HG03175 (cell line): Measurements from ENCODE around the gene SRGN.

Source experiments
- ATAC-seq: cut with Tn5 transposase; IDR thresholded peaks from one replicate; pipeline ENCODE4 v1.9.1; 2021; ENCODE audit warnings: mild to moderate bottlenecking, moderate library complexity; ENCODE audit not compliant: unreplicated experiment

The SRGN gene

DNA sequence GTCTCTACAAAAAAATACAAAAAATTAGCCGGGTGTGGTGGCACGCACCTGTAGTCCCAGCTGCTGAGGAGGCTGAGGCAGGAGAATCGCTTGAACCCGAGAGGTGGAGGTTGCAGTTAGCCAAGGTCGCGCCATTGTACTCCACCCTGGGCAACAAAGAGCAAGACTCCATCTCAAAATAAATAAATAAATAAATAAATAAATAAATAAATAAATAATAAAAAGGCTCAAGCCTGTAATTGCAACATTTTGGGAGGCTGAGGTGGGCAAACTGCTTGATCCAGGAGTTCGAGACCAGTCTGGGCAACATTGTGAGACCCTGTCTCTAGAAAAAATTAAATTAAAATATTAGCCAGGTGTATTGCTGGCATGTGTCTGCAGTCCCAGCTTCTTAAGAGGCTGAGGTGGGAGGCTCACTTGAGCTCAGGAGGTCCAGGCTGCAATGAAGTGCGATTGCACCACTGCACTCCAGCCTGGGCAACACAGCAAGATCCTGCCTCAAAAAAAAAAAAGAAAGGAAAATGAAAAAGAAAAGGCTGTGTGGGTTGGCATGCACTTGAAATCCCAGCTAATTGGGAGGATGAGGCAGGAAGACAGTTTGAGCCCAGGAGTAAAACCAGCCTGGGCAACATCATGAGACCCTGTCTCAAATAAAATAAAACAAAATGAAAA is 27.6 kb upstream of the SRGN start:
- no peak for ATAC-seq

GRCh38 chr10:69061305-69062161 is 26.4 kb upstream of the SRGN start:
- ATAC-seq, result peak; percentile 57

GRCh38 chr10:69062901-69063300 is 25.0 kb upstream of the SRGN start:
- ATAC-seq, result no peak

GRCh38 chr10:69064762-69065328 is 23.1 kb upstream of the SRGN start:
- no peak for ATAC-seq

- ATAC-seq, result no peak
Measured at GRCh38 chr10:69065406-69066361, 22.2 kb upstream of the SRGN start.

DNA sequence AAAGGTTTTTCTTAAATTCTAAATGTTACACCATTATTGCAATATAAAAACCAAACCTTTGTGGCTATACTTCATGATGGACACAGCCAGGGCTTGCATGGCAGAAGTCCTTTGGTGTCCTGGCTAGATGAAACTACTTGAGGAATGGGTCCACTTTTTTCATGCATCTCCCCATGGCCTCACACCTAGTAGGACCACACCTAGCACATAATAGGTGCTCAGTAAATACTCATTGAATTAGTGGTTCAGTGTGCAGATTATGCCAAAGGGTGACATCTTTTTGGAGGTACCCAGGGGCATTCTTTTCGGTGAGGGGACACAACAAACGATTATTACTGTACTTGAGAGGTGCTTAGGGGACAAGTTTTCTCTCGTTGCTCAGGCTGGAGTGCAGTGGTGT is 20.7 kb upstream of the SRGN start:
- no peak for ATAC-seq

DNA sequence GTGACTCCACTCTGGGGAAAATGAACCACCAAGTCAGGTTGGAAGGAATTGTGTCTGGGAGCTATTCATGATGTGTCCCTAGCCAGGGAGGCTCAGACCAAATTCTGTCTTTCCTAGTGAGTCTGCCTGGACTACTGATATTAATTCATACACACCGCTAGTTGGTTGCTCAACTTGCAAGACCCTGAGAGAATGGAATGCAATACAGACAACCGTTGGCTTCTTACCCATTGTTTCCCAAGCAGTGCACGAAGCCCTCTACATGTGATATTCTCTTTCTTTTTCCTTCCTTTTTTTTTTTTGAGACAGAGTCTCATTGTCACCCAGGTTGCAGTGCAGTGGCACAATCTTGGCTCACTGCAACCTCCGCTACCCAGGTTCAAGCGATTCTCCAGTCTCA is 19.4 kb upstream of the SRGN start:
- no peak for ATAC-seq

DNA sequence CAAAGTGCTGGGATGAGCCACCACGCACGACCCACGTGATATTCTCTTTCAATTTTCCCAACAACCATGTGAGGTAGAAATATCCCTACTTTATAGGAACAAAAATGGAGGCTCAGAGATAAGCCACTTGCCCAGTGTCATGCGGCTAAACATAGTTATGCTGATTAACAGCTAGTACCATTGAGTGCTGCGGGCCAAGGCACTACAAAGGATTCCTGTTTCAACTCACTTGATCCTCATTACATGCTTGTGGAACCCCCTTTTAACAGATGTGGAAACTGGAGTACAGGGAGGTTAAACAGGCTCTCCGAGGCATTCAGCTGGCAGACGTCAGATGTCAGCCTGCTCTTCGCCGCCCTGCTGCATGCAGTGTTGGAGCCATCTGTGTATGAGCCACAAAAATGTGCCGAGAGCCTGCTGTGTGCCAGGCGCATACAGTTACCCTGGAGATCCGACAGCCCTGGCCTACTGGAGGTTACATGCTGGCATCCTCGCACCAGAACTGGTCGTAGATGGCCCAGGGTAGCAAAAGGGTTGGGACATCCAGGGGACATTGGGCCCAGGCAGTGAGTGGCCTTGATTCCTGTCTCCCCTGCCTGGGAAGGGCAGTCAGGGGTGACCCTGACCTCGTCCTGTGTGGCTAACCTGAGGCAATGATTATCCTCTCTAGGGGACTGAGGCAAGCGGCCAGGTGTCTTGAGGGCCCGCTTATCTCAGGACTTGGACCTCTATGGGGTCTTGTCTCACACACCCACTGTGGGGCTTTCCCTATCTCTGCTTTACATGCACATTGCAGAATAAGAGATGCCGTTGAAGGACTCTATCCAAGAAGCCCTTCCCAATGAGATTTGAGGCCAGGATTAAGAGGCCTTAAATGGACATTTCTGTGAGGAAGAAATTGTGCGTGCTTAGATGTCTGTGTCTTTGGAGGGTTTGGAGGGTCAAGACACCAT is 18.5 kb upstream of the SRGN start:
- no peak for ATAC-seq

GRCh38 chr10:69070951-69071350 is 17.0 kb upstream of the SRGN start:
- ATAC-seq, result no peak

- ATAC-seq, result no peak
Measured at GRCh38 chr10:69071610-69072009, 16.3 kb upstream of the SRGN start.

DNA sequence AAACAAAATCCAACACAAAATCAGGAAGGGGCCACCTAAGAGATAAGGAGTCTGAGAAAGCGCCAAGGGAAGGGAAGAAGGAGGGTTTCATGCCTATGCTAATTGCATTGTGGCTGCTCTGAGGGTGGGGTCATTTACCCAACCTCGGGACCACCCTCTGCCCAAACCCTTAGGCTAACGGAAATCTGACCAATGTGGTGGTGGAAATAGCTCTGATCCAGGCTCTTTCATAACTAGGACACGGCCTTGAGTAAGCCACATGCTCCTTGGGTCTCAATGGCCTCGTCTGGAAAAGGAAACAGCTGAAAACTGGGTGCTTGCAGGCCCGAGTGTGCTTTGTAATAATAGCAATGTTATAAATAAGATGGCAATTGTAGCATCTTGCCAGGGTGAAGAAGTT is 14.9 kb upstream of the SRGN start:
- no peak for ATAC-seq

DNA sequence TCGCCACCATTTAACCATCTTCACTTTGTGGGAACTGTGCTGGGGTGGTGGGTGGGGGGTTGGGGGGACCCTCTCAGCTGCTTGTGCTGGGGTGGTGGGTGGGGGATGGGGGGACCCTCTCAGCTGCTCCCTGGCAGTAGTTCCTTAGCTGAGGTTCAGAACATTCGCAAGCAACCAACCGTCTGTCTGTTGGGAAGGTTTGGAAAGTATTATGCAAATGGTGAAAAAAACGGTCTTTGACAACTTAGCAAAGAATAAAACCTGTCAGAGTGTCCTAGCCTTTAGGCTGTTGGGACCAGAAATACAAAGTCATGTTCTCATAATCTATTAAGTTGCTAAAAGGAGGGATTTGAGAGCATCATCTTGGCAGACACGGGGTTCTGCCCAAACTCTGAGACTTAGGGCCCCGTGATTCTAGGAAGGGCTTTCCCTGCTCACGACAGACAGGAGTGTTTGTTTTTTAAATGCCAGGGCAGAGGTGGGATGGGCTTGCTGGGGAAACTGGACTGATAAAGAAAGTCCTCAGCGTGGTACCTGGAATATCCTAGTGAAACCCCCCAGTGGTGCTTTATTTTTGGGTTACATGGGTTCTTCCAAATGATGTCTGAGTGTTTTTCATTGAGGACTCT is 14.1 kb upstream of the SRGN start:
- no peak for ATAC-seq

- no peak for ATAC-seq
Measured at GRCh38 chr10:69074532-69074931, 13.4 kb upstream of the SRGN start.

DNA sequence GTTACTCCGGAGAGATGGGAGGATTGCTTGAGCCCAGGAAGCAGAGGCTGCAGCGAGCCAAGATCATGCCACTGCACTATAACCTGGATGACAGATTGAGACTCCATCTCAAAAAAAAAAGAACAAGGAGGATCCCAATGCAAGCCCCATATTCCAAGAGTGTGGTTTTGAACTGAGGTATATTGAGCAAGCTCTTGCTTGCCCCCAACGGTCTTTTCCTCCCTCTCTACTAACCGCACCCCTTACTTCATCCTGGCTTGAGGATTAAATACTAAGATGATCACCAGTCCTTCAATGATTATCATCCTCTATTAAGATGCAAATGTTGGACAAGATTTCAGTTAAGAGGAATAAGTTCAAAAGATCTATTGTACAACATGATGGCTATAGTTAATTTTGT is 12.5 kb upstream of the SRGN start:
- ATAC-seq, result no peak

GRCh38 chr10:69078311-69078710 is 9.6 kb upstream of the SRGN start:
- no peak for ATAC-seq

DNA sequence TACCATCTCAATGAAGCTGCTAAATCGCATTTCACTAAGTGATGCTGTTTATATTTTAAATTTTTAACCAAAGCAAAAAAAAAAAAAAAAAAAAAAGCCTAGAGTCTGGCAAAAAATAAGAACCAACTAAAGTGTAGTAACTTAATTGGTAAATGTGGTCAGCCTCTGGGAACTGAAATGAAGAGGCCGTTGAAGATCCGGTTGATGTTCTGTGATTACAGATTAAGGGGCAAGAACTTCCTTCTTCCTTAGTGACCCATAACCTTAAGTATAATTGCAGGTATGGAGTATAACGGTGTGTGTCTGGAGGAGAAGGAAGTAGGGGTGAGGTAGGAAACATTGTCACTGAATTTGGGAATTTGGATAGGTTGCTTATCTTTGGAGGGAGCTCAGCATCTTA is 7.7 kb upstream of the SRGN start:
- no peak for ATAC-seq

DNA sequence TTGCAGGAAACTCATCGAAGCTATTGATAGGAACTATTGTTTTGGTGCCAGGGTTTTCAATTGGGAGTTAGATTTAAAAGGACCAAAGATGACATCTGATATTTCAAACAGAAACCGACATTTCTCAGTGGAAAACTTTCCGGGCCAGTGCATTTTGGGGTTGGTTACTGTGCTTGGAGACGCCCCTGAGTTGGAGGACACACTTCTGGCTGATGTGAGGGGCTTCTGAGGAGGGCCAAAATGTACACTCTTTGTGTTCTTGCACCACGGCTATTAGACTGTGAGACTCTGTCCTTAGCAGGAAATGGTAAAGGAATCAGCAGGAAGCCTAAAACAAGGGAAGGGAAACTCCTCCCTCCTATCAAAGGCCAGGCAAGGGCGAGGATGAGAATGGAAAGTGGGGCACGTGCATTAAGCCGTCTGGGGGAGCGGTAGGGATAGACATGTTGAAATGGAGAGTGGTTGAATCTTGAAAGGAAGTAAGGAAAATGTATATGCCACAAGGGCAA is 1.8 kb upstream of the SRGN start:
- ATAC-seq, result no peak

DNA sequence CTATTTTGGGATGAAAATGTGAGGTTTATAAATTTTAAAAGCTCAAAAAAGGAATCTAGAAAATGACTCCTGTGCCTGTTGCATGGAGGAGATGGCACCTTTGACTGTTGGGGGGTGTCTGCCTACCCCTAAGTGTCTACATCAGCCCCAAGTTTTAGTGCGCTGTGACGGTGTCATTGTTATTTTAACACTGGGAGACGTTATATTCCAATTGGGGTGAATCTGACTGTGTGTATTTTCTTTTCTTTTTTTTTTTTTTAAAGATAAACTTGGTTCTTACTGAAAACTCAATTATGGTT is 517 bp downstream of the SRGN start:
- ATAC-seq, result no peak

DNA sequence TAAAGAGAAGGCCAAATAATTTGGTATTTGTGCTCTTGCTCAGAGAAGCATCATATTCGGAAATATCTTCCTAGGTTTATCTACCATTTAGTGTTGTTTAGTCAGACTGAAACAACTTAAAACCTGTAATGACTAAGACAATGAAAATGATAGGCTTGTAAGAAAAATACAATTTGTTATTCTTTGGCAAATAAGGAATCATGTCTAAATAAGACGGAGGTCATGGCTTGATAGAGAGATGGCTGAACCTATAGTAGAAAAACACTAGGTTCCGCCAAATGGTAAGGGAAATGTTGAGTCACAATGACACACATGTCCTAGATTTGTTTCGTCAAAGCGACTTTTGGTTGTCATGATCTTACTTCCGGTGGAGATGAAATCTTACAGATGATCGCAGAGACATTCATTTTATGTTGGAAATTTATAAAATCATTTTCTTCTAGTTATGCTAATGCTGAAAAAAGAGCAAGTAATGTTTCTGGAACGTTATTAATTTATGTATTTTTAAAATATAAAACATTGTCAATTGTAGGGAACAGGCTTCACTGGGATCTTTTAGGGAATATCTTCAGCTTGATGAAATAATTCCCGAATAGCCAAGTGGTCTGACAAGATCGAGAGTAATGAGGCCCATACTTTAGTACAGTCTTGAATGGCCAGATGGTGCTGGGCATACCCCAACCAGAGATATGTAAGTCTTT is 1.0 kb downstream of the SRGN start:
- ATAC-seq, result peak; percentile 35
